GM21423 (cell line): ENCODE data around the gene KAT6B.

Source experiments
- ATAC-seq: cut with Tn5 transposase; IDR thresholded peaks from one replicate; pipeline ENCODE4 v1.9.1; 2021; ENCODE audit warnings: mild to moderate bottlenecking, moderate library complexity; ENCODE audit not compliant: unreplicated experiment

Gene KAT6B

DNA sequence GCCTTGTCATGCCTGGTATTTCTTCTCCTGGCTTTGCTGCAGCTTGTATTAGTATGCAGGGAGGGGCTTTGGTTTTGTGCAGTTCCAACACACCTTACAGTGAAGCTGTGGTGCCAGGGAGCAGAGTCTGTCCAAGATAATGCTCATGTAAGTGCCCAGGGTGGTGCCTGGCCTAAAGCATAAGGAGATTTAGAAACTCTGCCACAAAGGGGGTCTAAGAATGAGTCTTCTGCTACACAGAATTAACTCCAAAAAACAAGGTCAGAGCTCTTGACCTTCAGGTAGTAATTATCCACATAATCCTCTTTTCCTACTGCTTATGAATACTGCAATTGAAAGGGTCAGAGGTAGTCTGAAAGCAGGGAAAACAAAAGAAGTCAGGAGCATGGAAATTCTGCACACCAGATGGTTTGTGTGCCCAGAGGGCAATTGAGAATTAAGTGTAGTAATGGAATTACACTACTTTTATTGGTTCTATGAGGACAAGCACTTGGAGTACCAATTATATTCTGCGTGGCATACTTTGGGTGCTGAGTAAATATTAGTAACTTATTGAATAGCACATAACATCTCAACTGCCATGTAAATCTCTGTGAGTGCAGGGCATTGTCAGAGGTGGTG, 121.5 kb downstream of the KAT6B start:
- ATAC-seq, result no peak

DNA sequence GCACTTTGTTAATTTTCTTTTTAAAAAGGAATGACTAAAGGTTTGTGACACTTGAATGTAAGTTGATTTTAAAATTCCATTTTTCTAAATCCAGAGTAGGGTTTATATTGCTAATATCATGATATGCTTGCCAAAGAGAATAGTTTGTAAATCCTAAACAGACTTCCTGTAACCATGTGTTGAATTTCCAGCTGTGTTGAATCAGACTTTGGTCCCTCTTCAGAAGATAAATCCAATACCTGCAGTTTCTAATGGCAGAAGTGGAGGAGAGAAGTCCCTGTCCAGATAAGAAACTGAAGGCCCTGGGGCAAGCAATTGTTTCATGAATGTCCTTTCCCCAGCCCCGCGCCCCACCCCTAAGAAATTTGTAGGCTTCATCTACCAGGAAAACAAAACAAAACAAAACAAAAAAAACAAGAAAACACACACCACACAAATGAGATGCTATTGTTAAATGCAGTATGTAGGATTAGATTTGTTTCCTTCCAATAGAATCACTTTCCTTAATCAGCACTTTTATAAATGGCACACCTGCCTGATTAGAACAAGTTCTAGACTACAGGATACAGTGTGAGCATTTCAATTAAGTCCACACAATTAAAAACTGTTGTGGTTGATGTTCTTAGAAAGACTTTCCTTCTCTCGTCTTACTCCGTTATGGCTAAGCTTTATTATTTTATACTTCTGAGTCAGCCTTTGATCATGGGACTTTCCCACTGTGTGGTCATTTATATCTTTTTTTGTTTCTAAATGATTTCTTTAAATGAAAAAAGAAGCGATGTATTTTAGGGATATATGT, 122.8 kb downstream of the KAT6B start:
- ATAC-seq, result no peak

DNA sequence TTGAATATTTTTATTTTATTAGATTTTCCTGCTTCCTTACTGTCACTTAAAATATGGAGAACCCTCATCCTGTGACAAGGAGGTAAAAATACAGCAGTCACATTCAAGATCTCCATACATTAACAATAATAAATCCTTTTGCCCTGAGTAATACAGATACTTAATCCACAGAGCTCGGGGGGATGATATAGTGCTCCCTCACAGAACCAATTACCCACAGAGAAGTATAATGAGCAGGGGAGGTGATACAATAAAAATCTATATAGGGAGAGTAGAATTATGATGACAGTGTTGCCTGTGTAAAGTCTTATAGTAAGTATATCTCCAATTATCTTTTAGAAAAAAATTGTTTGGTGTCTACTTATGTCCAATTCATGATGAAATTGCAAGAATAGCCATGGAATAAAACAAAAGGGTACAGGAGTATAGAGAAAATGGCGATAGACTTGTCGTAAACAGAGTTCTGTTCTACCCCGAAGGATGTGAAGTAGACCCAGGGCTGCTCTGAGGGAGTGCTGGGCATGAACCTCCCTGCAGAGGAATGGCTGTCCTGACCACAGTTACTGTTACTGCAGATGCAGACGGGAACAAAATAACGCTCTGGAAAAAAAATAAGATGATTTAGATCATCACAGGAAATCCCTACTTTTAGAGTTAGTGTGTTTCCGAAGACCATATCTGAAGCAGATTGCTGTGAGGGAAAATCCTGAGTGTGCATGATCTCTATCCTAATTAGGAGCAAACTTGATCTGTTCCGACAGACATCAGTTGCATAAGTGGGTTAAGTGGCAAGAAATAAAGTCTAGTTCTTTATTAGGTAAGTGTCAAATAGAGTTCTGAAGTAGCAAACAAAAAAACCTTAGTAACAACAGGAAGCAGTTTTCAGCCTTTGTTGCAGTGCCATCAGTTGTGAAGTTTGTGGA, 123.7 kb downstream of the KAT6B start:
- no peak for ATAC-seq

DNA sequence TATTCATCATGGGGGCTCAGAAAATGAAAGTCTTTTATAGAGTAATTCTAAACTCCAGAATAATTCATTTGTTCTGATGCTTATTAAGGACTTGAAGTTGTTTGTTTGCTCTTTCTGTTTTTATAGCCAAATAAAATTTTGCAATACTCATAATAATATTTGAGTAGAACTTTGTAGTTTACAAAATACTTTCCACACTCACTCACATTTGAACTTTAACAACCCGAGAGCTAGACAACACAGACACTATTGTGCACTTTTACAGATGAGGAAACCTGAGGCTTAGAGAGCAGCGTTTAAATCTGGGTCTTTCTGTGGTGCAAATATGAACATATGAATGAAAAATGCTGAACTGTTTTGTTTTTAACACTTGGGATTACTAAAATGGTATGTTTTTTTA, 126.8 kb downstream of the KAT6B start:
- no peak for ATAC-seq

GRCh38 chr10:74955796-74956195, 129.4 kb downstream of the KAT6B start:
- no peak for ATAC-seq

GRCh38 chr10:74956555-74957111, 130.2 kb downstream of the KAT6B start:
- no peak for ATAC-seq

DNA sequence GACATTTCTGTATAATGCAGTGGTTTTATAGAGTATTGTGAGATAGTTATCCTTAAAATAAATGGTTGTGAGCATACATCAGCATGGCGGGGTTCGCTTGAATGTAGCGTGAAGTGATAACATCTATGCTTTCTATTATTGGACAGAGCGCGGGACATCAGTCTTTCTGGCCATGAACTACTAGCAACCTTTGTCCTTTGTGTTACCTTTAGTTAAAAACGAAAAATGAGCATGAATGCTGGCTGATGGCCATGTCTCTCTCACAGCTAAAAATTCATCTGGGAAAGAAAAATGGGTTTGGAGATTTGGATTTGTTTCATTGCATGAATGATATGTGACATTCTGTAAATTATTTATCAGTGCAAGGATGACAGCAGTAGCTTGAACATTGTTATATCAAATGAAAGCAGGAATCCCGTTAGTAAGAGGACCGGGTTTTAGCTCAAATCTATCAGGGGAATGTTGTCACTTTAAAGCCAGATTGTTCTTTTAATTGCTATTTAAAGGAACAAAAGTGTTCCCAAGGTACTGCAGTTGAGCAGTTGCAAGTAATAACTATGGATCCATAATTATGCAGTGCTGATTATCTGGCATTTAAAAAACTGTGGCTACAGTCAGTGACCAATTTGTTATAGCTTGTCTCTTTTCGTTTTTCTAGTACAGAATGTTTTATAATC, 131.0 kb downstream of the KAT6B start:
- ATAC-seq, result no peak

- ATAC-seq, result no peak
Measured at GRCh38 chr10:74958316-74958715, 131.9 kb downstream of the KAT6B start.

- ATAC-seq, result no peak
Measured at GRCh38 chr10:74960670-74961069, 134.3 kb downstream of the KAT6B start.

DNA sequence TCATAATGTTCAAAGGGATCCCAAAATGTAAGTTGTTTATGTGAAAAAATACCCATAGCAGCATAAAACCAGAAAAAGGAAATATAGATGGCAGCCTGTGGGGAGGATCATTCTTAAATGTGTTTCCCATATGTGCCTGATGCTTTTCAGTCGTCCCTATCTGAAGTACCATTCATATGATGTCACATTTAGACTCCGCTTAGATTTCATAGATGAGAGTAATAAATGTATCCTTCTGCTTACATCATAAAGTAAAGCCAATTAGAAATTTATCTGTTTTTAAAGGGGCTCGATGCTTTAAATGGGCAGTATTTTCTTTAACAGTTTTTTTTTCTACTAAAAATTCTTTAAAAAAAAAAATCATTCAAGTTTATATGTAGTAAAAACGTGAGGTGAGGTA, 136.1 kb downstream of the KAT6B start:
- ATAC-seq, result no peak

- peak; percentile 53 for ATAC-seq
Measured at GRCh38 chr10:74963549-74963948, 137.1 kb downstream of the KAT6B start.

- ATAC-seq, result no peak
Measured at GRCh38 chr10:74967911-74968666, 141.7 kb downstream of the KAT6B start.

DNA sequence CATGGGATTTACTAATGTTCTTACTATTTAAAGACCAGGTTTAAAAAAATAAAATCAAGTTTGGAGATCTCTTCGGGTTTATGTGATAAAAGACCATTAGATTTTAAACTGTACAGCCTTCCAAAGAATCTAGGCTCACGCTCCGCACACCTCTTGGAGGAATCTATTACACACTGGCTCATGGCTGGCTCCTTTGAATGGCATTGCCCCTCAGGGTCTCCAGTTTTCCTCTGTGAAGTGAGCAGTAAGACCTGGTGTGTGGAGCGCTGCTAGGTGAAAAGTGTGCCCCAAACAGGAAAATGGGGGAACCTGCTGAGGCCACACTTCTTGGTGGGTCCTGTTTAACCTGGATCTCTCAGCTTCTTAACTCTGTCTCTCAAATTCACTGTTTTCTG, 142.3 kb downstream of the KAT6B start:
- ATAC-seq, result no peak

GRCh38 chr10:74969093-74969492, 142.7 kb downstream of the KAT6B start:
- ATAC-seq, result no peak

GRCh38 chr10:74969530-74969929, 143.1 kb downstream of the KAT6B start:
- no peak for ATAC-seq

GRCh38 chr10:74973741-74974392, 147.5 kb downstream of the KAT6B start:
- no peak for ATAC-seq

DNA sequence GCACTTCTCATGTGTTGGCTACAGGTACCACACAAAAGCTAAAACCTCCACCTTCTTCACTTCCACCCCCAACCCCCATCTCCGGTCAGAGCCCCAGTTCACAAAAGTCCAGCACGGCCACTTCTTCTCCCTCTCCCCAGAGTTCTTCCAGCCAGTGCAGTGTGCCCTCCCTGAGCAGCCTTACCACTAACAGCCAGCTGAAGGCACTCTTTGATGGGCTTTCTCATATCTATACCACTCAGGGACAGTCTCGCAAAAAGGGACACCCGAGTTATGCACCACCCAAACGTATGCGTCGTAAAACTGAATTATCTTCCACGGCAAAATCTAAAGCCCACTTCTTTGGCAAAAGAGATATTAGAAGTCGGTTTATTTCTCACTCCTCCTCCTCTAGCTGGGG, 149.4 kb downstream of the KAT6B start:
- ATAC-seq, result no peak

GRCh38 chr10:74976565-74976964, 150.2 kb downstream of the KAT6B start:
- ATAC-seq, result no peak

DNA sequence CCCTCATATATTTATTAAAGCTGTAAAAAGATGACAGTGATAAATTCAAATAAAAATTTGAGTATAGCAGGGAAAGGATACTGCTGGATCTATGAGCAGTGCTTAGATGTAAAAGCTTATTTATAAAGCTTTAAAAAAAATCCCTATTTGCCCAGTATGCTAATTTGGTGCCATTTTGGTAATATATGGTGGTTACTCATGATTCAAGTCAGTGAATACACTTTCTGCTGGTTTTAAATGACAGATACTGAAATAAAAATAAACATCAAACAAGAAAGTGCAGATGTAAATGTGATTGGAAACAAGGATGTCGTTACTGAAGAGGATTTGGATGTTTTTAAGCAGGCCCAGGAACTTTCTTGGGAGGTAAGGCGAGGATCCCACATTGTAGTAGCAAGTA, 150.7 kb downstream of the KAT6B start:
- ATAC-seq, result no peak
